Myocyte (in vitro differentiated cells): Measurements from ENCODE around the gene ADGRG4. TPM values are rescaled to one million over a fixed set of nuclear protein-coding genes. Genes with fewer than 3 reads are reported as not detected.

Source experiments
- DNase-seq: peaks from one replicate; pipeline ENCODE4 v3.0.0-alpha.2; 2012; ENCODE audit warnings: low read depth
- total RNA-seq: library from RNA; depleted of rRNA; stranded (reverse); fragments of >200 nt; gene quantifications from 2 replicates; pipeline ENCODE4 v1.2.3, GENCODE V29; 2014

Gene ADGRG4
- total RNA-seq, 1 donor from 2014 or later, result not detected

DNA sequence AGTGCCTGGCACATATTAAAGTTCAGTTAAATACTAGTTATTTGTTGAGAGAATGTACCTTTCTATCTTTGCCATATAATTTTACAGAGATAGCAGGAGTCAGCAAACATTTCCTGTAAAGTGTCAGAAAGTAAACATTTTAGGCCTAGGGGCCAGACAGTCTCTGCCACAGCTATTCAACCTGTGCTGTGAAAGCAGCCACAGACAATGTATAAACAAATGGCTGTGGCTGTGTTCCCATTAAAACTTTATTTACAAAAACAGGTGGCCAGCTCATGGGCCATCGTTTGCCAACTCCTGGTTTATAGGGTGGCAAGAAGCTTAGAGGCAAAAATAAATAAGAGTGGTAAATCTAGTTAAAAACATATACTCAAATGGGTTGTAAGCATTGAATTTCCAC is 153.0 kb downstream of the ADGRG4 start:
- DNase-seq, result no peak

DNA sequence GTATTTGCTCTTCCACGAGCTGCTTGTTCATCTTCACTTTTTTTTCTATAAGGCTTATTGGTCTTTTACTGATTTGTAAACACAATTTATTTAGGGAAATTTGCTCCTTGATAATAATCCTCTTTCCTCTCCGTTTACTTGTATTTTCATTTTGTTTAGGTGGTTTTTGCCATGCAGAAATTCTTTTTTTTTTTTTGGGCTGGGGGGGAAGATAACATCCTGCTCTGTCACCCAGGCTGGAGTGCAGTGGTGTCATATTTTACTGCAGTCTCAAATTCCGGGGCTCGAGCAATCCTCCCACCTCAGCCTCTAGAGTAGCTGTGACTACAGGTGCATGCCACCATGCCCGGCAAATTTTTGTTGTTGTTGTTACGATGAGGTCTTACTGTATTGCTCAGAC is 155.4 kb downstream of the ADGRG4 start:
- no peak for DNase-seq

DNA sequence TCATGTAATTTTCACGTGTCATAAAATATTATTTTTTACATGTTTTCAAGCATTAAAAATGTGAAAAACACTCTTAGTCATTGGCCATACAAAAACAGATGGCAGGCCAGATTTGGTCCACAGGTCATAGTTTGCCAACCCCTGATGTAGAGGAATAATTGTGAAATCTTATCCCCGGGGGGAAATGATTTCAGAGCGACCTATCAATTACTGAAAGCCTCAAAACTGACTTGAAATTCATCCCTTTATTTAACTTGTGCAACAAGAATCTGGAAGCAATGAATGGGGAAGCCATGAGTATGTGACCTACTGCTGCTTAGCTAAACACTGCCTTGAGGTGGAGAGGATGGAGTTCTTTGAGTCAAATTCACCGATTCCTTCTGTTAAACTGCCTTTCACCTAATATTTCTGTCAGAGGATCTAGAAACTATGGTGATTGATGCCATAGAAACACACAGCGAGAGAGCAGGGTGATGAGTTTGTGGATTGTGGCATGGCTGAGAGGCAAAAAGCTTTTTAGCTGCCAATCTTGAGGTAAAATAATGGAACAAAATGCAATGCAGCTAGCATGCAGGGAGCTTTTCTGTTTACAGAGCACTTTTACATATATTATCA is 156.6 kb downstream of the ADGRG4 start:
- DNase-seq, result no peak

DNA sequence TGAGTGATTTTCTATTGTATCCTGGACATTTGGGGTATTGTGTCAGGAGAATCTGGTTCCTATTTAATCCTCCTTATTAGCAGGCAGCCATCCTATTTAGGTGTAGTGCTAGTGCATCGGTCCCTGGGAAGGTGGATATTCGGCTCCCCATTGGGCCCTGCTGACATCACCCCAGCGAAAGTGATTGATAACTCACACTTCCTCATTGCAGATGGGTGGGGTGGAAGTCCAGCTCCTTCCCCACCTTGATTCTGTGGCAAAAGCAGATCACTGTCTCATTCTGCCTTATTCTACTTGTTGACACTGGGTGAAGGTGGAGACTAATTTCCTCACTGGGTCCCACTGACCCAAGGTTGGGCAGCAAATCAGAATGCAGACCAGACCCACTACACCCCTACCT is 163.8 kb downstream of the ADGRG4 start:
- DNase-seq, result no peak

Other genes starting within 250 kb of the ADGRG4 start
- 501 and 805 TPM in 2 replicates for gene FHL1, start 153.4 kb upstream of the ADGRG4 start, total RNA-seq
- gene MAP7D3, start 49.6 kb upstream of the ADGRG4 start, total RNA-seq, result 11.0 and 14.3 TPM in 2 replicates
- not detected in 2 replicates for gene BRS3, start 187.0 kb downstream of the ADGRG4 start, total RNA-seq
- 95.3 and 101 TPM in 2 replicates for gene HTATSF1, start 196.6 kb downstream of the ADGRG4 start, total RNA-seq
- gene VGLL1, start 231.3 kb downstream of the ADGRG4 start, total RNA-seq, result not detected in 2 replicates